ENCODE results near the gene LXN. TPM values are rescaled to one million over a fixed set of nuclear protein-coding genes. Genes with fewer than 3 reads are reported as not detected.

The LXN gene
- polyA plus RNA-seq, 1 donor (not counting 4 experiments of a cell fraction or from before 2014, with no cell fraction given): 8.4 TPM

DNA sequence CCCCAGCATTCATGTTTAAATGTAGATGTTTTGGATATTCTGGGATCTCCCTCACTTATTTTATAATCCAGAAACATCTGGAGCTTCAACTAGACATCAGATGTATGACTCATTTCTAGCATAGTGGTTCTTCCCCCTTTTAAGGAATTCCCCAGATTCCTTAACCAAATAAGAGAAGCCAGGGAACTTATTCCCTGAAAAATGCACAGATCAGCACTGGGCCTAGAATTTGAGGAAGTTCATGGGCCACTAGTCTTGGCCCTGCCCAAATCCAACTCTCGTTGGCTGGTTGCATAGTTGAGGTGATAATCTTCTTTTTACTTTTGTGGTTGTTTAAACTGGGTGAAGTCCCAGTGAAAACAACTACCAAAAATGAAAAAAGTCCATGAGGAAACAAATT is 39.4 kb upstream of the LXN start:
- DNase-seq (ENCODE audit: low read depth, low spot score) (peak; percentile 13), FAIRE-seq (no peak)
- Histone ChIP-seq H4K20me1 (ENCODE audit: control insufficient read depth, extremely low read depth, insufficient read depth, low read length) (no peaks in the 10 kb centered on the region), H3K79me2 (ENCODE audit: control insufficient read depth, insufficient read depth, low read length) (no peaks in the 10 kb centered on the region), H3K27me3 (ENCODE audit: control insufficient read depth, extremely low read depth, insufficient read depth, low read length) (no peaks in the 10 kb centered on the region), H2AFZ (ENCODE audit: control insufficient read depth, low read length) (no peak overlapping the region), H3K4me2 (ENCODE audit: control insufficient read depth, extremely low read depth, insufficient read depth, low read depth, low read length) (no peak overlapping the region), H3K9ac (ENCODE audit: control insufficient read depth, extremely low read depth, insufficient read depth, low read length) (no peak overlapping the region), H3K9me1 (ENCODE audit: control insufficient read depth, extremely low read depth, insufficient read depth, low read length) (no peaks in the 10 kb centered on the region), H3K27ac (ENCODE audit: control insufficient read depth, insufficient read depth, low read length) (peak overlapping the region; percentile 27), H3K4me1 (ENCODE audit: control insufficient read depth, extremely low read depth, insufficient read depth, low read length) (peaks cover 26% of the 10 kb centered on the region), H3K4me3 (ENCODE audit: control insufficient read depth in 2 of 3, extremely low read depth in 1 of 3, insufficient read depth in 2 of 3, low read depth in 1 of 3, low read length in 3 of 3) (no peak overlapping the region), H3K9me3 (ENCODE audit: control insufficient read depth, low read depth, low read length) (no peaks in the 10 kb centered on the region), H3K36me3 (ENCODE audit: control insufficient read depth in 2 of 2, extremely low read depth in 1 of 2, insufficient read depth in 2 of 2, low read length in 2 of 2) (peaks cover 0 to 4% of the 10 kb centered on the region in 2 experiments)
- dilution Hi-C loops (cut with MboI; ENCODE audit: extremely low pct_ligation_motif_present, low sequenced_read_pairs): loop anchor here (10.0 kb wide), 1 partner anchor 73 kb away; no protein-coding TSS in a partner anchor
- TF ChIP-seq, protein P1, sequence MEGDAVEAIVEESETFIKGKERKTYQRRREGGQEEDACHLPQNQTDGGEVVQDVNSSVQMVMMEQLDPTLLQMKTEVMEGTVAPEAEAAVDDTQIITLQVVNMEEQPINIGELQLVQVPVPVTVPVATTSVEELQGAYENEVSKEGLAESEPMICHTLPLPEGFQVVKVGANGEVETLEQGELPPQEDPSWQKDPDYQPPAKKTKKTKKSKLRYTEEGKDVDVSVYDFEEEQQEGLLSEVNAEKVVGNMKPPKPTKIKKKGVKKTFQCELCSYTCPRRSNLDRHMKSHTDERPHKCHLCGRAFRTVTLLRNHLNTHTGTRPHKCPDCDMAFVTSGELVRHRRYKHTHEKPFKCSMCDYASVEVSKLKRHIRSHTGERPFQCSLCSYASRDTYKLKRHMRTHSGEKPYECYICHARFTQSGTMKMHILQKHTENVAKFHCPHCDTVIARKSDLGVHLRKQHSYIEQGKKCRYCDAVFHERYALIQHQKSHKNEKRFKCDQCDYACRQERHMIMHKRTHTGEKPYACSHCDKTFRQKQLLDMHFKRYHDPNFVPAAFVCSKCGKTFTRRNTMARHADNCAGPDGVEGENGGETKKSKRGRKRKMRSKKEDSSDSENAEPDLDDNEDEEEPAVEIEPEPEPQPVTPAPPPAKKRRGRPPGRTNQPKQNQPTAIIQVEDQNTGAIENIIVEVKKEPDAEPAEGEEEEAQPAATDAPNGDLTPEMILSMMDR (optimal IDR thresholded peaks at IDR 0.05 in 1 of 3, IDR thresholded peaks at IDR 0.05 in 1 of 3, conservative IDR thresholded peaks at IDR 0.05 in 1 of 3; ENCODE audit: extremely low read depth in 1 of 3, insufficient read depth in 2 of 3, low read length in 3 of 3): no peak
- TF ChIP-seq EZH2 (IDR thresholded peaks at IDR 0.05; ENCODE audit: low read length): no peak

DNA sequence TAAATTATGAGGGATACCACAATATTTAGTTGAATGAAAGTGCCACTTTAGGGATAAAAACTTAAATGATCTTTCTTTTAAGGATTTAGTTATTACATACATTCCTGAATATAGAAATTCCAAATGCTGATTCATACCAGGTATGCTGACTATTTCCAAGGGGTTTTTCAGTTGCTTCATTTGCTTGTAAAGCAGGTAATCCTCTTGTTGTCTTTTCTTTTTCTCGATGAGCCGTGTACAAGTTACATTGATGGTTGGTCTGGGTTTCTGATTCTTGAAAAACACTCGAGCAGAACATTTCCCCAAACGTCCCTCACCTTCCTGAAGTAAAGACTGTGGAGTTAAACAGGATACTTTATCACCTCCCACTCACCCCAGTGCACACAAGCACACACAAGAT is 38.2 kb upstream of the LXN start:
- TF ChIP-seq EZH2 (IDR thresholded peaks at IDR 0.05; ENCODE audit: low read length): no peak
- TF ChIP-seq, protein P1 (optimal IDR thresholded peaks at IDR 0.05 in 1 of 3, IDR thresholded peaks at IDR 0.05 in 1 of 3, conservative IDR thresholded peaks at IDR 0.05 in 1 of 3; ENCODE audit: extremely low read depth in 1 of 3, insufficient read depth in 2 of 3, low read length in 3 of 3): no peak
- H3K4me3 ChIP-seq (ENCODE audit: control insufficient read depth in 2 of 3, extremely low read depth in 1 of 3, insufficient read depth in 2 of 3, low read depth in 1 of 3, low read length in 3 of 3): no peak overlapping the region
- no peaks in the 10 kb centered on the region for H3K9me3 ChIP-seq (ENCODE audit: control insufficient read depth, low read depth, low read length)
- dilution Hi-C loops (cut with MboI; ENCODE audit: extremely low pct_ligation_motif_present, low sequenced_read_pairs): loop anchor here (10.0 kb wide), 1 partner anchor 74 kb away; no protein-coding TSS in a partner anchor
- no peak overlapping the region for H3K4me2 ChIP-seq (ENCODE audit: control insufficient read depth, extremely low read depth, insufficient read depth, low read depth, low read length)
- DNase-seq (ENCODE audit: low read depth, low spot score) (no peak), FAIRE-seq (no peak)
- H3K27me3 ChIP-seq (ENCODE audit: control insufficient read depth, extremely low read depth, insufficient read depth, low read length): no peaks in the 10 kb centered on the region
- H3K36me3 ChIP-seq (ENCODE audit: control insufficient read depth in 2 of 2, extremely low read depth in 1 of 2, insufficient read depth in 2 of 2, low read length in 2 of 2): peaks cover under 1 to 2% of the 10 kb centered on the region in 2 experiments
- H3K9me1 ChIP-seq (ENCODE audit: control insufficient read depth, extremely low read depth, insufficient read depth, low read length): no peaks in the 10 kb centered on the region
- no peaks in the 10 kb centered on the region for H4K20me1 ChIP-seq (ENCODE audit: control insufficient read depth, extremely low read depth, insufficient read depth, low read length)
- no peaks in the 10 kb centered on the region for H3K79me2 ChIP-seq (ENCODE audit: control insufficient read depth, insufficient read depth, low read length)
- no peak overlapping the region for H3K27ac ChIP-seq (ENCODE audit: control insufficient read depth, insufficient read depth, low read length)
- peaks cover 22% of the 10 kb centered on the region for H3K4me1 ChIP-seq (ENCODE audit: control insufficient read depth, extremely low read depth, insufficient read depth, low read length)
- H2AFZ ChIP-seq (ENCODE audit: control insufficient read depth, low read length): no peak overlapping the region
- H3K9ac ChIP-seq (ENCODE audit: control insufficient read depth, extremely low read depth, insufficient read depth, low read length): no peak overlapping the region
